KOPT-K1 (cell line): ENCODE results near the gene CEP290.
A peak's percentile ranks its signal among the peaks of the same experiment; 100 is the strongest.

Experiments used
- H3K27ac ChIP-seq: fragments of 200-600 bp; sonication (generic); 2 replicates; pipeline ENCODE4 v1.5.1; 2016; ENCODE audit warnings: antibody characterized with exemption, mild to moderate bottlenecking, low read depth, low read length; ENCODE audit not compliant: poor library complexity, severe bottlenecking
- H3K36me3 ChIP-seq: fragments of 200-600 bp; sonication (generic); 2 replicates; pipeline ENCODE4 v1.5.1; 2017; ENCODE audit warnings: antibody characterized with exemption, mild to moderate bottlenecking, low read length, moderate library complexity; ENCODE audit not compliant: insufficient read depth
- H3K9me3 ChIP-seq: fragments of 200-600 bp; sonication (generic); 2 replicates; pipeline ENCODE4 v1.5.1; 2017; ENCODE audit warnings: antibody characterized with exemption, low read length, mild to moderate bottlenecking; ENCODE audit not compliant: insufficient read depth, poor library complexity, severe bottlenecking

Gene CEP290

GRCh38 chr12:88108021-88108420 is 33.9 kb downstream of the CEP290 start:
- H3K9me3 ChIP-seq = no peaks in the 10 kb centered on the region
- H3K36me3 ChIP-seq = peaks cover 60% of the 10 kb centered on the region
- no peak overlapping the region for H3K27ac ChIP-seq

- H3K9me3 ChIP-seq = no peaks in the 10 kb centered on the region
- no peak overlapping the region for H3K27ac ChIP-seq
- H3K36me3 ChIP-seq = peaks cover 39% of the 10 kb centered on the region
These were observed 48.3 kb downstream of the CEP290 start for GRCh38 chr12:88093573-88093972.

GRCh38 chr12:88092771-88093170 is 49.1 kb downstream of the CEP290 start:
- Histone ChIP-seq H3K9me3 (no peaks in the 10 kb centered on the region), H3K36me3 (peaks cover 41% of the 10 kb centered on the region), H3K27ac (no peak overlapping the region)

GRCh38 chr12:88084210-88084609 is 57.7 kb downstream of the CEP290 start:
- Histone ChIP-seq H3K27ac (no peak overlapping the region), H3K9me3 (no peaks in the 10 kb centered on the region), H3K36me3 (peaks cover 78% of the 10 kb centered on the region)

- Histone ChIP-seq H3K36me3 (peaks cover 75% of the 10 kb centered on the region), H3K9me3 (no peaks in the 10 kb centered on the region), H3K27ac (no peak overlapping the region)
These were observed 58.3 kb downstream of the CEP290 start for GRCh38 chr12:88083634-88084033.

- Histone ChIP-seq H3K9me3 (no peaks in the 10 kb centered on the region), H3K27ac (no peak overlapping the region), H3K36me3 (peaks cover 81% of the 10 kb centered on the region)
These were observed 60.6 kb downstream of the CEP290 start for GRCh38 chr12:88081247-88081646.

GRCh38 chr12:88067301-88067700 is 74.6 kb downstream of the CEP290 start:
- Histone ChIP-seq H3K9me3 (no peaks in the 10 kb centered on the region), H3K36me3 (peaks cover 42% of the 10 kb centered on the region), H3K27ac (no peak overlapping the region)

- no peak overlapping the region for H3K27ac ChIP-seq
- no peaks in the 10 kb centered on the region for H3K9me3 ChIP-seq
- peaks cover 51% of the 10 kb centered on the region for H3K36me3 ChIP-seq
These were observed 78.5 kb downstream of the CEP290 start for GRCh38 chr12:88063375-88063774.

GRCh38 chr12:88062474-88062873 is 79.4 kb downstream of the CEP290 start:
- H3K36me3 ChIP-seq = peaks cover 57% of the 10 kb centered on the region
- H3K9me3 ChIP-seq = no peaks in the 10 kb centered on the region
- no peak overlapping the region for H3K27ac ChIP-seq

- Histone ChIP-seq H3K9me3 (no peaks in the 10 kb centered on the region), H3K36me3 (peaks cover 69% of the 10 kb centered on the region), H3K27ac (no peak overlapping the region)
These were observed 83.2 kb downstream of the CEP290 start for GRCh38 chr12:88058719-88059077.

GRCh38 chr12:88057994-88058718 is 83.7 kb downstream of the CEP290 start:
- Histone ChIP-seq H3K9me3 (no peaks in the 10 kb centered on the region), H3K27ac (no peak overlapping the region), H3K36me3 (peaks cover 69% of the 10 kb centered on the region)

- H3K27ac ChIP-seq = no peak overlapping the region
- H3K9me3 ChIP-seq = no peaks in the 10 kb centered on the region
- peaks cover 73% of the 10 kb centered on the region for H3K36me3 ChIP-seq
These were observed 85.3 kb downstream of the CEP290 start for GRCh38 chr12:88056571-88056970.

- H3K27ac ChIP-seq = no peak overlapping the region
- H3K9me3 ChIP-seq = no peaks in the 10 kb centered on the region
These were observed 89.2 kb downstream of the CEP290 start for GRCh38 chr12:88052686-88053085.

GRCh38 chr12:88044035-88044434 is 97.9 kb downstream of the CEP290 start:
- H3K27ac ChIP-seq = no peak overlapping the region
- no peaks in the 10 kb centered on the region for H3K9me3 ChIP-seq
- peaks cover 84% of the 10 kb centered on the region for H3K36me3 ChIP-seq

More at GRCh38 chr12:88052686-88053085, 89.2 kb downstream of the CEP290 start:
- peaks cover 81% of the 10 kb centered on the region for H3K36me3 ChIP-seq

- no peak overlapping the region for H3K27ac ChIP-seq
- no peaks in the 10 kb centered on the region for H3K9me3 ChIP-seq
- peaks cover 35% of the 10 kb centered on the region for H3K36me3 ChIP-seq
These were observed 104.1 kb downstream of the CEP290 start for GRCh38 chr12:88037770-88038169.

GRCh38 chr12:88036353-88036965 is 105.4 kb downstream of the CEP290 start:
- peaks cover 3% of the 10 kb centered on the region for H3K9me3 ChIP-seq
- peaks cover 22% of the 10 kb centered on the region for H3K36me3 ChIP-seq
- H3K27ac ChIP-seq = peak overlapping the region; percentile 74
